Spinal cord (tissue), 10 donors: Measurements from ENCODE around the gene SORBS1. TPM values are rescaled to one million over a fixed set of nuclear protein-coding genes. Genes with fewer than 3 reads are reported as not detected.

Experiments
- DNase-seq, 6 donors: peaks; one replicate each; pipeline versions ENCODE4 v3.0.0 to v3.0.0-alpha.2; 2013 to 2015; ENCODE audit warnings: low spot score in 6 of 6, low read depth in 4 of 6
- H3K27ac ChIP-seq: one replicate; pipeline ENCODE4 v1.5.1; 2013; ENCODE audit warnings: low read depth, low read length, control low read depth
- H3K27me3 ChIP-seq: one replicate; pipeline ENCODE4 v1.6.1; 2013; ENCODE audit warnings: low read length; ENCODE audit not compliant: control insufficient read depth, insufficient read depth
- H3K36me3 ChIP-seq: one replicate; pipeline ENCODE4 v1.6.1; 2013; ENCODE audit warnings: low read length; ENCODE audit not compliant: control insufficient read depth, insufficient read depth
- H3K4me1 ChIP-seq: one replicate; pipeline ENCODE4 v1.6.1; 2013; ENCODE audit warnings: low read length; ENCODE audit not compliant: control insufficient read depth, insufficient read depth
- H3K4me3 ChIP-seq: one replicate; pipeline ENCODE4 v1.5.1; 2013; ENCODE audit warnings: low read depth, low read length, control low read depth
- H3K9me3 ChIP-seq: one replicate; pipeline ENCODE4 v1.6.1; 2013; ENCODE audit warnings: low read length; ENCODE audit not compliant: control insufficient read depth, insufficient read depth
- WGBS: methylation state at CpG from one replicate; pipeline ENCODE4 v1.1.5; 2013; ENCODE audit warnings: missing lambda C conversion rate; ENCODE audit not compliant: insufficient coverage; 5-methylcytosine and 5-hydroxymethylcytosine counted together
- polyA plus RNA-seq, 2 donors: library from polyadenylated mRNA; unstranded; fragments of 120-200 nt; gene quantifications; one replicate each; pipeline ENCODE4 v1.2.1, GENCODE V29; 2013; ENCODE audit not compliant: insufficient read length in 2 of 2
- total RNA-seq, 2 donors: library from RNA; depleted of rRNA in 1 of 2; stranded (reverse); fragments of 120-200 nt in 1 of 2; fragments of >200 nt in 1 of 2; gene quantifications; one replicate each; pipeline versions ENCODE4 v1.2.3 to v1.2.4, GENCODE V29; 2013 to 2014
- donor health status: healthy.

Gene SORBS1
- total and polyA plus RNA-seq, 4 donors: 95.1 to 129 (median 100.0) TPM

- H3K36me3 ChIP-seq: no peaks in the 10 kb centered on the region
- no peak for DNase-seq
- peaks cover 6% of the 10 kb centered on the region for H3K4me1 ChIP-seq
- H3K27me3 ChIP-seq: no peaks in the 10 kb centered on the region
- H3K4me3 ChIP-seq: no peak overlapping the region
- H3K9me3 ChIP-seq: no peaks in the 10 kb centered on the region
- H3K27ac ChIP-seq: no peak overlapping the region
These were observed 8.2 kb upstream of the SORBS1 start for GRCh38 chr10:95569368-95569767.

GRCh38 chr10:95567903-95568630 lies 6.9 kb upstream of the SORBS1 start:
- H3K36me3 ChIP-seq: no peaks in the 10 kb centered on the region
- H3K27ac ChIP-seq: no peak overlapping the region
- 91% methylated on average over 4 of the region's 5 CpGs for WGBS
- H3K27me3 ChIP-seq: no peaks in the 10 kb centered on the region
- H3K4me3 ChIP-seq: no peak overlapping the region
- no peaks in the 10 kb centered on the region for H3K9me3 ChIP-seq
- H3K4me1 ChIP-seq: peaks cover 6% of the 10 kb centered on the region
- DNase-seq: peak in 1 of 6 donors; percentile 28

GRCh38 chr10:95566136-95566535 lies 5.0 kb upstream of the SORBS1 start:
- no peaks in the 10 kb centered on the region for H3K9me3 ChIP-seq
- 85% methylated on average over 5 of the region's 6 CpGs for WGBS

GRCh38 chr10:95565336-95565735 lies 4.2 kb upstream of the SORBS1 start:
- DNase-seq: peak in 1 of 6 donors; percentile 77
- no peaks in the 10 kb centered on the region for H3K27me3 ChIP-seq
- no peaks in the 10 kb centered on the region for H3K36me3 ChIP-seq
- no CpG with 5 or more reads among the region's 7 CpGs for WGBS
- peaks cover 3% of the 10 kb centered on the region for H3K4me1 ChIP-seq
- H3K4me3 ChIP-seq: no peak overlapping the region
- no peak overlapping the region for H3K27ac ChIP-seq
- no peaks in the 10 kb centered on the region for H3K9me3 ChIP-seq

More at GRCh38 chr10:95566136-95566535, 5.0 kb upstream of the SORBS1 start:
- Histone ChIP-seq H3K4me3 (no peak overlapping the region), H3K4me1 (peaks cover 3% of the 10 kb centered on the region), H3K27me3 (no peaks in the 10 kb centered on the region), H3K27ac (no peak overlapping the region), H3K36me3 (no peaks in the 10 kb centered on the region)
- DNase-seq: no peak

GRCh38 chr10:95564291-95564690 lies 3.1 kb upstream of the SORBS1 start:
- Histone ChIP-seq H3K4me3 (no peak overlapping the region), H3K36me3 (no peaks in the 10 kb centered on the region), H3K27me3 (no peaks in the 10 kb centered on the region), H3K4me1 (peaks cover 7% of the 10 kb centered on the region), H3K9me3 (no peaks in the 10 kb centered on the region), H3K27ac (no peak overlapping the region)
- 93% methylated on average over 4 of the region's 7 CpGs for WGBS
- DNase-seq: no peak

GRCh38 chr10:95562341-95562965 lies 1.3 kb upstream of the SORBS1 start:
- H3K36me3 ChIP-seq: no peaks in the 10 kb centered on the region
- H3K4me3 ChIP-seq: no peak overlapping the region
- H3K27me3 ChIP-seq: no peaks in the 10 kb centered on the region
- no peaks in the 10 kb centered on the region for H3K9me3 ChIP-seq
- DNase-seq: no peak
- H3K27ac ChIP-seq: no peak overlapping the region
- H3K4me1 ChIP-seq: peaks cover 16% of the 10 kb centered on the region
- WGBS: 53% methylated on average over 6 of the region's 7 CpGs

- no peaks in the 10 kb centered on the region for H3K27me3 ChIP-seq
- no peak for DNase-seq
- H3K27ac ChIP-seq: peak overlapping the region; percentile 78
- no peaks in the 10 kb centered on the region for H3K9me3 ChIP-seq
- H3K36me3 ChIP-seq: no peaks in the 10 kb centered on the region
- peaks cover 18% of the 10 kb centered on the region for H3K4me1 ChIP-seq
- peak overlapping the region; percentile 50 for H3K4me3 ChIP-seq
- WGBS: 64% methylated on average over 4 of the region's 7 CpGs
These were observed 650 bp upstream of the SORBS1 start for GRCh38 chr10:95561864-95562177.

- WGBS: 0% methylated on average over 43 of the region's 48 CpGs
These were observed 644 bp downstream of the SORBS1 start for GRCh38 chr10:95560278-95561176.

GRCh38 chr10:95559896-95560277 lies 1.3 kb downstream of the SORBS1 start:
- peak overlapping the region; percentile 72 for H3K4me3 ChIP-seq
- peak overlapping the region; percentile 76 for H3K27ac ChIP-seq
- H3K4me1 ChIP-seq: peaks cover 21% of the 10 kb centered on the region
- 0% methylated on average over 5 of the region's 10 CpGs for WGBS
- no peaks in the 10 kb centered on the region for H3K9me3 ChIP-seq
- no peaks in the 10 kb centered on the region for H3K36me3 ChIP-seq
- H3K27me3 ChIP-seq: no peaks in the 10 kb centered on the region
- DNase-seq: peak in 2 of 6 donors; percentile 20 to 67

More at GRCh38 chr10:95560278-95561176, 644 bp downstream of the SORBS1 start:
- Histone ChIP-seq H3K27ac (peak overlapping the region; percentile 76), H3K27me3 (no peaks in the 10 kb centered on the region), H3K9me3 (no peaks in the 10 kb centered on the region), H3K4me1 (peaks cover 18% of the 10 kb centered on the region), H3K36me3 (no peaks in the 10 kb centered on the region), H3K4me3 (peak overlapping the region; percentile 72)
- peak in 4 of 6 donors; percentile 33 to 88 (median 50) for DNase-seq
